Measurements from ENCODE around the gene HOXC9.

HOXC9 gene

DNA sequence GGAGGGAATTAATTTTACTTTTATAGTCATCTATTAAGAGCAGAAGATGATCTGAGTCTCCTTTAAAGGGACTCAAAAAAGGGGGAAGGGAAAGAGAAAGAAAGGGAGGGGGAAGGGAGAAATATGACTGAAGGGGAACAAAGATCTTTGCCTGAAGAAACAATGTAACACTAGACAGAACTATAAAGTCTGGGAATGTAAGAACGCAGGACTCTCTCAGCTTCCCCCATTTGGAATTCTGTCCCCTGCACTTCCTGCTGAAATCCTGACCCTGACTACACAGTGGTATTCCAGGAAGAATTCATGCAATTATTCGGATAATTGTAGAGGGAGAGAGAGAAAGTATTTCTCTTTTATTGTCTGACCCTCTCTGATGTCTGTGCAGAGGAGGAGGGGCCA, 35.6 kb upstream of the HOXC9 start:
- no peak overlapping the region for H3K4me3 ChIP-seq (ENCODE audit: low read depth, low read length)
- TF ChIP-seq, protein P1, sequence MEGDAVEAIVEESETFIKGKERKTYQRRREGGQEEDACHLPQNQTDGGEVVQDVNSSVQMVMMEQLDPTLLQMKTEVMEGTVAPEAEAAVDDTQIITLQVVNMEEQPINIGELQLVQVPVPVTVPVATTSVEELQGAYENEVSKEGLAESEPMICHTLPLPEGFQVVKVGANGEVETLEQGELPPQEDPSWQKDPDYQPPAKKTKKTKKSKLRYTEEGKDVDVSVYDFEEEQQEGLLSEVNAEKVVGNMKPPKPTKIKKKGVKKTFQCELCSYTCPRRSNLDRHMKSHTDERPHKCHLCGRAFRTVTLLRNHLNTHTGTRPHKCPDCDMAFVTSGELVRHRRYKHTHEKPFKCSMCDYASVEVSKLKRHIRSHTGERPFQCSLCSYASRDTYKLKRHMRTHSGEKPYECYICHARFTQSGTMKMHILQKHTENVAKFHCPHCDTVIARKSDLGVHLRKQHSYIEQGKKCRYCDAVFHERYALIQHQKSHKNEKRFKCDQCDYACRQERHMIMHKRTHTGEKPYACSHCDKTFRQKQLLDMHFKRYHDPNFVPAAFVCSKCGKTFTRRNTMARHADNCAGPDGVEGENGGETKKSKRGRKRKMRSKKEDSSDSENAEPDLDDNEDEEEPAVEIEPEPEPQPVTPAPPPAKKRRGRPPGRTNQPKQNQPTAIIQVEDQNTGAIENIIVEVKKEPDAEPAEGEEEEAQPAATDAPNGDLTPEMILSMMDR (IDR thresholded peaks at IDR 0.05; ENCODE audit: insufficient read depth, low read depth, low read length, missing control alignments): no peak
- no peak for DNase-seq (ENCODE audit: low read depth)

DNA sequence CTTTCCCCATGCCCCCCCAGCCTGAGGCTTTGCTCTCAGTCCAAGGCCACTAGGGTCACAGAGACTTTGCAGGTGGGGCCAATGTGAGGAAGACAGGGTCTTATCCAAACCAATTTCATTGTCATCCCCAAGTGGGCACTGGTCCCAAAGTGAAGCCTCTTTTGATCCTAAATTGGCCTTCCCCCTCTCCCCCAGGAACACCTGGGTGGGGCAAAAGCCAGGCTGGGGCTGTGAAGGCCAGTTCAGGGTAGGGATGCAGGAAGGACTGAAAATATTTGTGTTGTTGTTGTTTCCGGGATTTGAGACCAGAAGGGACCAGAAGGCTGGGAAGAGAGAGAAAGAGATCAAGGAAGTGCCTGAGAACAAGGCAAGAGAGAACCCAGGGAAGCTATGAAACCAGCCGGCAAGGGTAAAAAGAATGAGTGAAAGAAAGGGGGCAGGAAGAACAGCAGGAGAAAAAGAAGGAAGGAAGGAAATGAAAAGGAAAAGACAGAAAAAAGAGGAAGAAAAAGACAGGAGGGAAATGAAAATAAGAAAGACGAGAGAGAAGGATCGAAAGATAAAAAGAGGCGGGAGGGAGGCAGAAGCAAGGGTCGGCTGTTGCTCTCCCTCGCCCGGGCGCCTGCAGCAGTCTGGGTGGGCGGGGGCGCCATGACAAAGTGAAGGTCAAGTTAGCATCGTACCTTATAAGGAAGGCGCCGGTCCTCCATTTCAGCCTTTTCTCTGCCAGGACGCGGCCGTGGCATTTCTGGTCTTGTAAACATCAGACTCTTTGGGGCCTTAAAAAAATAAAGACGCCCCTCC, 34.5 kb upstream of the HOXC9 start:
- no peak overlapping the region for H3K4me3 ChIP-seq (ENCODE audit: low read depth, low read length)

DNA sequence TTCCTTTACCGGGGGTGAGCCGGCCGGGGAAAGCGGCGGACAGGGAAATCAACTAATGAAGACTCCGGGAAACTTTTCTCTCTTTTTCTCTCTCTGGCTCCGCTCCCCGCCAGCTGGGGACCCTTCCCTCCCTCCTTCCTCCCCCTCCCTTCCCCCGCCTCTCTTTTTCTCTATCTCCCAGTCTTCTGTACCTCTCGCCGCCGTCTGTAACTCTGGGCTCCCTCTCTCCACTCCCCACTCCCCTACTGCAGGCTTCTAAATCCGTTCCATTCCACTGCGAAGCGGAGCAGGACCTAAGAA, 33.9 kb upstream of the HOXC9 start:
- no peak for DNase-seq (ENCODE audit: low read depth)
- TF ChIP-seq, protein P1 (IDR thresholded peaks at IDR 0.05; ENCODE audit: insufficient read depth, low read depth, low read length, missing control alignments): no peak
- no peak overlapping the region for H3K4me3 ChIP-seq (ENCODE audit: low read depth, low read length)

More for the DNA sequence above, 34.5 kb upstream of the HOXC9 start:
- TF ChIP-seq, protein P1 (IDR thresholded peaks at IDR 0.05; ENCODE audit: insufficient read depth, low read depth, low read length, missing control alignments): no peak
- no peak for DNase-seq (ENCODE audit: low read depth)

DNA sequence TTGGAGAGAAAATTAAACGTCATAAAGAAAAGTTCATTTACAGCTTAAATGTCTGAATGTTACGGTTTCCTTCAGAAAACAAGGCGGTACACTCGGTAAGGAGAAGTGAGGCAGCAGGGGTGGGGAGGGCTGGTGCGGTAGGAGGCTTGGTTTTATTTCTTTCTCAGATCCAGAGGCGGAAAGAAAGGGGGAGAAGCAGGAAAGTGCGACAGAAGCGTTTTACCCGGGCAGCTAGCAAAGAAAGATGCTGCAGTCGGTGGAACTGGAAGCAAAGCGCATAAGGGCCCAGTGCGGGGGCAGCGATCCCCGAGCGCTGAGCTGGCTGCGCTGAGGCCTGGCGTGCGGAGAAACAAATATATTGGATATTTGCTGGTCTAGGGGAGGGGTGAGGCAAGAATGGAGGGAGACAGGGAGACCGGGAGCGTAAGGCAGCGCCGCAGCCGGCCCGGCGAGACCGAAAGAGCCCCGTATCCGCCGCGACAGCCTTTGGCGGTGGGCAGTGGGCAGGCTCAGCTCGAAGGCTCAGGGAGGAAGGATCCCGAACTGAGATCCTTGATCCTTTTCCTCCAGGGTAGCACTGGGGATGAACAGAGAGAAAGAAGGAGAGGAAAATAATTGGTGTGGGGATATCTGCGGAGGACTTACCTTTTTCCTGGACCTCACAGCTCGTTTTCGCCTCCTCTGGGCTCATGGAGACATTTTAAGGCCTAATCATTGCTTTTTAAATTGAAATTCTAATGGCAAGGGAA, 33.4 kb upstream of the HOXC9 start:
- no peak overlapping the region for H3K4me3 ChIP-seq (ENCODE audit: low read depth, low read length)
- no peak for DNase-seq (ENCODE audit: low read depth)
- TF ChIP-seq, protein P1 (IDR thresholded peaks at IDR 0.05; ENCODE audit: insufficient read depth, low read depth, low read length, missing control alignments): no peak

DNA sequence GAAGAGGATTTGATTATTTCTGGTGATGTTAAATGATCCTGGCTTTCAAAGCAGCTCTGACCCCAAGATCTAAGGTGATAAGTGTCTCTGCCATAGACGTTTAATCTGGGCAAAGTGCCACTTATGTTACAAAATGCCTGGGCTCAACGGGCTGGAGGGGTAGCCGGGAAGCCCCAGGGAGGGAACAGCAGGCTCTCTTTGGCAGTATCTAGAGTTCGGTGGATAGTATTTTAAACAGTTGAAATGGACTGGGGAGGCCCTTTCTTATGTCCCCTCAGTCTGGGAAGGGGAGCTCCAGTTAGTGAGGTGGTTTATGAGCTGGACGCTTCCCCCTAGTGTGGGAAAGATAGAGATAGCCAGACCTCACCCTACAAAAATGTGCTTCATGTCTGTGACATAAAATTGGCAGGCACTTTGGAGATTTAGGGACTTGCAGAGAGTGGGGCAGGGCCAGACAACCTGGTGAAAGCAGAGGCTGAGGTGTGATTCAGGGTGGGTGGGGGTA, 32.5 kb upstream of the HOXC9 start:
- DNase-seq (ENCODE audit: low read depth): no peak
- TF ChIP-seq, protein P1 (IDR thresholded peaks at IDR 0.05; ENCODE audit: insufficient read depth, low read depth, low read length, missing control alignments): no peak
- no peak overlapping the region for H3K4me3 ChIP-seq (ENCODE audit: low read depth, low read length)

DNA sequence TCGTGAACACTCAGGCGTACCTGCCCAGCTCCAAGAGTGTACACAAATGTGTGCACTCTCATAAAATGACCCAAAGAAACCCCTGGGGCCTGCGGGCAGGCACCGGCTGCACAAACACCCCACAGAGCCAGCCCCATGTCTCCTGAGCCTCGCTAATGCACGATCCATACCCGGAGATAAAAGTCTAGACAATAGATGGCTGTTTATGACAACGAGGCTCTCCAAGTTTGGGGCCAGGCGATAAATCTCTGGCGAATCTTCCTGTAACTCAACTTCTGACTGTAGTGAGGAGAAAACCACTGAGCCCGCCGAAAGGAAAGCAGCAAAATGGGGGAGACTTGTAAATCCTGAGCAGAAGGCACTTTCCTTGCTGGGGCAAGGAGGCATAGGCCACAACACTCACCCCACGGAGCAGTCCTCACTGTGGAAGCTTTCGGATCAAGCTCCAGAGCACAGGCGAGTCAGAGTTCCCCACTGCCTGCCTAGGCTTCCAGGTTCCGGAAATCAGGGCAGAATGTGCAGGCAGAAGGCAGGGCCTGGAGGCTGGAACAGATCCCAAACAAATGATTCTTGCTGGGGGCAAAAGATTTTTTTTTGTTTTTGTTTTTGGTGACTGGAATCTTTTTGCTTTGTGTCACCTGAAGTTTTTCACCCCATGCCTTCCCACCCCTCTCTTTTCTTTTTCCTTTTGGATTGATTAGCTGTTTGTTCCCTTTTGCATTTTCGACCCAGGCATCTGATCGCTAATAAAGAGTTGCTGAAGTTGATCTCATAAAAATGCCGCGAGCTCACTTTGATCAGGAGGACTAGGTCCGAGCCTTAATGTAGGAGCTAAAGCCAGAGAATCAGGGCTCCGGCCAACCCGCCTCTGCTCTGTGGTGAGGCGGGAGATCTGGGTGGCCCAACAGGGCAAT, 31.5 kb upstream of the HOXC9 start:
- no peak for DNase-seq (ENCODE audit: low read depth)
- TF ChIP-seq, protein P1 (IDR thresholded peaks at IDR 0.05; ENCODE audit: insufficient read depth, low read depth, low read length, missing control alignments): no peak
- no peak overlapping the region for H3K4me3 ChIP-seq (ENCODE audit: low read depth, low read length)
